Parathyroid adenoma (tissue), 2 donors: ENCODE results near the gene NKX3-2.

ENCODE experiments used
- H2AFZ ChIP-seq: fragments of 300-600 bp; sonication (generic); one replicate; pipeline ENCODE4 v1.7.0; 2017; ENCODE audit warnings: antibody characterized with exemption, mild to moderate bottlenecking
- H3K27ac ChIP-seq: fragments of 300-600 bp; sonication (generic); one replicate; pipeline ENCODE4 v1.7.0; 2017
- H3K27me3 ChIP-seq: fragments of 300-600 bp; sonication (generic); one replicate; pipeline ENCODE4 v1.7.0; 2017; ENCODE audit warnings: low read length; ENCODE audit not compliant: control insufficient read depth, insufficient read depth
- H3K36me3 ChIP-seq: fragments of 300-600 bp; sonication (generic); one replicate; pipeline ENCODE4 v1.7.0; 2017; ENCODE audit warnings: low read length; ENCODE audit not compliant: control insufficient read depth, insufficient read depth
- H3K4me1 ChIP-seq: fragments of 300-600 bp; sonication (generic); one replicate; pipeline ENCODE4 v1.7.0; 2017; ENCODE audit warnings: control low read depth
- H3K4me2 ChIP-seq: fragments of 300-600 bp; sonication (generic); one replicate; pipeline ENCODE4 v1.7.0; 2017; ENCODE audit warnings: low read length
- H3K4me3 ChIP-seq: fragments of 300-600 bp; sonication (generic); one replicate; pipeline ENCODE4 v1.7.0; 2017; ENCODE audit warnings: low read depth, low read length
- H3K79me2 ChIP-seq: fragments of 300-600 bp; sonication (generic); one replicate; pipeline ENCODE4 v1.7.0; 2017; ENCODE audit warnings: control low read depth
- H3K9ac ChIP-seq: fragments of 300-600 bp; sonication (generic); one replicate; pipeline ENCODE4 v1.7.0; 2017; ENCODE audit warnings: mild to moderate bottlenecking
- H3K9me3 ChIP-seq: fragments of 300-600 bp; sonication (generic); one replicate; pipeline ENCODE4 v1.7.0; 2017; ENCODE audit warnings: low read length; ENCODE audit not compliant: control insufficient read depth
- CTCF ChIP-seq: fragments of 300-600 bp; sonication (generic); IDR thresholded peaks from one replicate; pipeline ENCODE4 v1.7.0; 2017; ENCODE audit warnings: antibody characterized with exemption, mild to moderate bottlenecking
- donor health status: primary hyperparathyroidism.

NKX3-2 gene

GRCh38 chr4:13492747-13493146 lies 51.6 kb downstream of the NKX3-2 start:
- Histone ChIP-seq H3K4me3 (no peak overlapping the region), H3K36me3 (no peaks in the 10 kb centered on the region), H3K27me3 (no peaks in the 10 kb centered on the region), H3K9ac (no peak overlapping the region), H3K27ac (no peak overlapping the region), H3K9me3 (no peaks in the 10 kb centered on the region), H2AFZ (no peak overlapping the region), H3K4me1 (no peaks in the 10 kb centered on the region), H3K4me2 (no peak overlapping the region), H3K79me2 (no peaks in the 10 kb centered on the region)
- TF ChIP-seq CTCF = no peak
